ENCODE results near the gene CFTR. TPM values are rescaled to one million over a fixed set of nuclear protein-coding genes. Genes with fewer than 3 reads are reported as not detected.

Gene CFTR
- total and polyA plus RNA-seq, 2 donors from 2014 or later, result 2.5 to 12.8 TPM

DNA sequence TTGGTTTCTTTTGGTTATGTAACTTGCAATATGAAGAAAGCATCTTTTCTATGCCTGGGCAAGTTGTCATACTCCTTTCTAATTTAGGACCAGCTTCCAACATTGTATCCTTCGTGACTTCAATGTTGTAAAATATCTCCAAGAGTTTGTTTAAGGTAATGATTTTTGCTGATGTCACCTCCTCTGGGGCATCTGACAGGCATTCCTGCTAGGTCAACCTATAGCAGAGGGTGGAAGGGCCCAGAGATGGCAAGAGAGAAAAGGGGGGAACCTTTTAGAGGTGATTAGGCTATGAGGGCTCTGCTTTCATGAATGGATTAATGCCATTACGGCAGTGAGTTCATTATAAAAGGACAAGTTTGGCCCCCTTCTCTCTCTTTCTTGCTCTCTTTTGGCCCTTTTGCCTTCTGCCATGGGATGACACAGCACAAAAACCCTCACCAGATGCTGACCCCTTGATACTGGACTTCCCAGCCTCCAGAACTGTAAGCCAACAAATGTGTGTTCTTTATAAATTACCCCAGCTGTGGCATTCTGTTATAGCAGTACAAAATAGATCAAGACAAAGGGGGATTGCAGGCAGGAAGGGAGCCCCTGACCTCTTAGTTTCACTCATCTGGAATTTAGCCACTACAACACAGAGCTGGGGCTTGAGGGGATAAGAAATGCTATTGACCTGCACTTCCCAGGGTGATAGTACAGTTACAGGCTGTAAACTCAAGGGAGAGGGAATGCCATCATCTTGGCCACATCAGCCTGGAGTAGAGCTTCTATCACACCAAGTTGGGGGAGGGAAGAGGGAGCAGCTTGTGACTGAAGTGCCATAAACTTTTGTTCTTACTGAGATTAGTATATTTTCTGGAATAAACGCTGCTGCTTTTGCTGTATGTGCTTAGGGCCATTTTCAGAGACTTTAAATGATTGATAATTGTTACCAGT lies 195.9 kb downstream of the CFTR start:
- Histone ChIP-seq H3K27ac (ENCODE audit: low read depth in 2 of 2, low read length in 2 of 2) (no peak overlapping the region), H3K4me3 (ENCODE audit: low read length in 3 of 3) (no peak overlapping the region), H3K4me1 (ENCODE audit: control insufficient read depth in 2 of 3, insufficient read depth in 2 of 3, low read depth in 1 of 3, low read length in 3 of 3) (peaks cover 0 to 2% (median 0%) of the 10 kb centered on the region in 3 donors), H3K9ac (ENCODE audit: low read length in 3 of 3) (no peak overlapping the region), H3K27me3 (ENCODE audit: control insufficient read depth, insufficient read depth, low read length) (no peaks in the 10 kb centered on the region), H3K36me3 (ENCODE audit: control insufficient read depth in 2 of 3, insufficient read depth in 3 of 3, low read length in 3 of 3) (no peaks in the 10 kb centered on the region), H3K9me3 (ENCODE audit: control insufficient read depth in 2 of 3, insufficient read depth in 1 of 3, low read length in 3 of 3) (no peaks in the 10 kb centered on the region)
- intact Hi-C loops (cut with DNase I), result no loop called here
- FAIRE-seq, result no peak
- DNase-seq, result no peak
- TF ChIP-seq CTCF (IDR thresholded peaks at IDR 0.05; ENCODE audit: borderline replicate concordance, extremely low read depth, insufficient read depth), result no peak

- DNase-seq, result no peak
- intact Hi-C loops (cut with DNase I), result no loop called here
- Histone ChIP-seq H3K27me3 (ENCODE audit: control insufficient read depth, insufficient read depth, low read length) (no peaks in the 10 kb centered on the region), H3K9me3 (ENCODE audit: control insufficient read depth in 2 of 3, insufficient read depth in 1 of 3, low read length in 3 of 3) (no peaks in the 10 kb centered on the region), H3K27ac (ENCODE audit: low read depth in 2 of 2, low read length in 2 of 2) (no peak overlapping the region), H3K4me1 (ENCODE audit: control insufficient read depth in 2 of 3, insufficient read depth in 2 of 3, low read depth in 1 of 3, low read length in 3 of 3) (no peaks in the 10 kb centered on the region), H3K36me3 (ENCODE audit: control insufficient read depth in 2 of 3, insufficient read depth in 3 of 3, low read length in 3 of 3) (no peaks in the 10 kb centered on the region), H3K4me3 (ENCODE audit: low read length in 3 of 3) (no peak overlapping the region), H3K9ac (ENCODE audit: low read length in 3 of 3) (no peak overlapping the region)
- TF ChIP-seq CTCF (IDR thresholded peaks at IDR 0.05; ENCODE audit: borderline replicate concordance, extremely low read depth, insufficient read depth), result no peak
- FAIRE-seq, result no peak
Measured at GRCh38 chr7:117679120-117679519, 199.3 kb downstream of the CFTR start.

- no peak for TF ChIP-seq CTCF (IDR thresholded peaks at IDR 0.05; ENCODE audit: borderline replicate concordance, extremely low read depth, insufficient read depth)
- no peaks in the 10 kb centered on the region for H3K27me3 ChIP-seq (ENCODE audit: control insufficient read depth, insufficient read depth, low read length)
- intact Hi-C loops (cut with DNase I), result no loop called here
- no peak overlapping the region for H3K9ac ChIP-seq (ENCODE audit: low read length in 3 of 3)
- H3K9me3 ChIP-seq (ENCODE audit: control insufficient read depth in 2 of 3, insufficient read depth in 1 of 3, low read length in 3 of 3), result no peaks in the 10 kb centered on the region
- H3K4me3 ChIP-seq (ENCODE audit: low read length in 3 of 3), result no peak overlapping the region
- H3K4me1 ChIP-seq (ENCODE audit: control insufficient read depth in 2 of 3, insufficient read depth in 2 of 3, low read depth in 1 of 3, low read length in 3 of 3), result no peaks in the 10 kb centered on the region
- no peaks in the 10 kb centered on the region for H3K36me3 ChIP-seq (ENCODE audit: control insufficient read depth in 2 of 3, insufficient read depth in 3 of 3, low read length in 3 of 3)
- no peak for FAIRE-seq
- DNase-seq, result no peak
- no peak overlapping the region for H3K27ac ChIP-seq (ENCODE audit: low read depth in 2 of 2, low read length in 2 of 2)
Measured at GRCh38 chr7:117682681-117683385, 203.0 kb downstream of the CFTR start.

All from kidney (tissue), 14 donors.